ENCODE results near the gene GLT1D1.

Gene GLT1D1

GRCh38 chr12:128968668-128969067 is 115.4 kb downstream of the GLT1D1 start:
- no peak for DNase-seq (ENCODE audit: low read depth)

GRCh38 chr12:128969480-128970055 is 116.3 kb downstream of the GLT1D1 start:
- DNase-seq (ENCODE audit: low read depth) = no peak

- no peak for DNase-seq (ENCODE audit: low read depth)
Measured at GRCh38 chr12:128970110-128970509, 116.8 kb downstream of the GLT1D1 start.

GRCh38 chr12:128970941-128971340 is 117.7 kb downstream of the GLT1D1 start:
- no peak for DNase-seq (ENCODE audit: low read depth)

GRCh38 chr12:128971802-128972201 is 118.5 kb downstream of the GLT1D1 start:
- no peak for DNase-seq (ENCODE audit: low read depth)

- no peak for DNase-seq (ENCODE audit: low read depth)
Measured at GRCh38 chr12:128973883-128974681, 120.8 kb downstream of the GLT1D1 start.

- DNase-seq (ENCODE audit: low read depth) = no peak
Measured at GRCh38 chr12:128974881-128975280, 121.6 kb downstream of the GLT1D1 start.

- no peak for DNase-seq (ENCODE audit: low read depth)
Measured at GRCh38 chr12:128976120-128976738, 123.0 kb downstream of the GLT1D1 start.

- no peak for DNase-seq (ENCODE audit: low read depth)
Measured at GRCh38 chr12:128977441-128977840, 124.2 kb downstream of the GLT1D1 start.

- DNase-seq (ENCODE audit: low read depth) = no peak
Measured at GRCh38 chr12:128978067-128978466, 124.8 kb downstream of the GLT1D1 start.

GRCh38 chr12:128980623-128981022 is 127.3 kb downstream of the GLT1D1 start:
- DNase-seq (ENCODE audit: low read depth) = no peak

- no peak for DNase-seq (ENCODE audit: low read depth)
Measured at GRCh38 chr12:128981971-128982533, 128.8 kb downstream of the GLT1D1 start.

GRCh38 chr12:128982933-128983332 is 129.7 kb downstream of the GLT1D1 start:
- no peak for DNase-seq (ENCODE audit: low read depth)

GRCh38 chr12:128983371-128983770 is 130.1 kb downstream of the GLT1D1 start:
- no peak for DNase-seq (ENCODE audit: low read depth)

- DNase-seq (ENCODE audit: low read depth) = no peak
Measured at GRCh38 chr12:128986957-128987356, 133.7 kb downstream of the GLT1D1 start.

GRCh38 chr12:128989287-128989686 is 136.0 kb downstream of the GLT1D1 start:
- no peak for DNase-seq (ENCODE audit: low read depth)

GRCh38 chr12:128991716-128992115 is 138.4 kb downstream of the GLT1D1 start:
- DNase-seq (ENCODE audit: low read depth) = no peak

GRCh38 chr12:128992116-128992515 is 138.8 kb downstream of the GLT1D1 start:
- DNase-seq (ENCODE audit: low read depth) = no peak

- no peak for DNase-seq (ENCODE audit: low read depth)
Measured at GRCh38 chr12:128992550-128992949, 139.3 kb downstream of the GLT1D1 start.

- no peak for DNase-seq (ENCODE audit: low read depth)
Measured at GRCh38 chr12:128994856-128995255, 141.6 kb downstream of the GLT1D1 start.

GRCh38 chr12:128995619-128996018 is 142.3 kb downstream of the GLT1D1 start:
- DNase-seq (ENCODE audit: low read depth) = no peak

GRCh38 chr12:129001826-129002225 is 148.5 kb downstream of the GLT1D1 start:
- DNase-seq (ENCODE audit: low read depth) = no peak

- DNase-seq (ENCODE audit: low read depth) = no peak
Measured at GRCh38 chr12:129002427-129002826, 149.1 kb downstream of the GLT1D1 start.

Data from stimulated activated CD4-positive, alpha-beta T cell treated with anti-CD3 and anti-CD28 coated beads, Interleukin-2, amount 100 ng/mL, for 4 hours (primary cell).